ENCODE data around the gene HSDL2.
"Not testable (repeated sequence)": the region's sequence is repeated elsewhere in the genome, so short reads cannot be mapped to it uniquely, and the experiment has no call there.

Gene HSDL2

DNA sequence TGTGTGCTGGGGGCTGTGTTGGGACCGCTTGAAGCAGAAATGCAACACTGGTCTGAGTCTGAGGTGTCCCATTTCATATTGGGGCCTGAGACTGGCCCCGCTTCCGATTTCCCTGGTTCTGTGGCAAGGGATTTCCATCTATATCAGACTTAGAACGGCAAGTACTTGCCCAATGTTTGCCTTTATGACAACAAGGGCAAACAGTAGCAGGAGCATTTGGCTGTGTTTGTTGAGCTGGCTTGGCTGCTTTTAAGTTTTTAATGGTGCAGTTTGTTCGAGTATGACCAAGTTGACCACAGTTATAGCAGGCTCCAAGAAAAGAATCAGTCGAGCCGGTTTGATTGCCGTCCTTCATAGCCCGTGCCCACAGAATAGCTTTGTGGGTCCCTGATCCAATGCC lies 17.0 kb downstream of the HSDL2 start:
- DNase-seq (ENCODE audit: low read depth, low spot score): no peak

DNA sequence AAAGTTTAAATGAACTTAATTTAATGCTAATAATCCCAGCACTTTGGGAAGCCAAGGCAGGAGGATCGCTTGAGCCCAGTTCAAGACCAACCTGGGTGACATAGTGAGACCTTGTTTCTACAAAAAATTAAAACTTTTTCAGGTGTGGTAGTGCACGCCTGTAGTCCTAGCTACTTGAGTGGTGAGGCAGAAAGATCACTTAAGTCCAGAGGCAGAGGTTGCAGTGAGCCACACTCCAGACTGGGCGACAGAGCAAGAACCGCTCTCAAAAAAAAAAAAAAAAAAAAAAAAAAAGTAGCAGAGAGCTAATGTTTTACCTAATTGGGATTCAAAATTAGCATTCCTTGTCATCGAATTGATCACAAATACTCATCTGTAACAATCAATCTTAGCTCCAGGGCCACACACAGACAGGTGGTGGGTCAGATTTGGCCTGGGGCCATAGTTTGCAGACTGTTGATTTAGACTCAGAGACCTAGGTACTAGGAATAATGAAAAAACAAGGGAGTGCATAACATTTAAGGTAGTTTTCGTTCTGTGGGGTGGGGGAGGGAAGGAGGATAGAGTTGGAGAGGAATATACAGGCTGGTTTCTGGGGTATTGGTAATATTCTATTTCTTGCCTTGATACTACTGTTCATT lies 21.4 kb downstream of the HSDL2 start:
- DNase-seq (ENCODE audit: low read depth, low spot score): no peak

DNA sequence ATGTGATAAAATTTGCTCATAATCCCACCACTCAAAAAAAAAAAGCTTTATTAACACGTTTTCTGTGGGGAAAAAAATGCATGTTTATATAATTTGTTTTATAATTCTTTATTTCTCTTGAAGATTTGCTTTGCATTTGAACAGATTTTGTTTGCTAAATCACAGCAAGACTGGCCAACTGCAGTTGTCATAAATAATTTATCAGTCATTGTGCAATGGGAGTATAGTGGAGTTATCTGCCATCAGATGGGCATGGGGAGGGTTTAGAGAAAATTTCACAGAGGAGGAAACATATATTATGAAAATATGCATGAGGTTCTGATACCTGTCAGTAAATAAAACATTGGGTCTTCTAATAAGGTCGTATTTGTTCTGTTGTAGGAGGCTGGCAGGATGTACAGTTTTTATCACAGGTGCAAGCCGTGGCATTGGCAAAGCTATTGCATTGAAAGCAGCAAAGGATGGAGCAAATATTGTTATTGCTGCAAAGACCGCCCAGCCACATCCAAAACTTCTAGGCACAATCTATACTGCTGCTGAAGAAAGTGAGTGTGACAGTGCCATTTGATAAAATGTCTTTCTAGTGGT lies 23.8 kb downstream of the HSDL2 start:
- DNase-seq (ENCODE audit: low read depth, low spot score): no peak

DNA sequence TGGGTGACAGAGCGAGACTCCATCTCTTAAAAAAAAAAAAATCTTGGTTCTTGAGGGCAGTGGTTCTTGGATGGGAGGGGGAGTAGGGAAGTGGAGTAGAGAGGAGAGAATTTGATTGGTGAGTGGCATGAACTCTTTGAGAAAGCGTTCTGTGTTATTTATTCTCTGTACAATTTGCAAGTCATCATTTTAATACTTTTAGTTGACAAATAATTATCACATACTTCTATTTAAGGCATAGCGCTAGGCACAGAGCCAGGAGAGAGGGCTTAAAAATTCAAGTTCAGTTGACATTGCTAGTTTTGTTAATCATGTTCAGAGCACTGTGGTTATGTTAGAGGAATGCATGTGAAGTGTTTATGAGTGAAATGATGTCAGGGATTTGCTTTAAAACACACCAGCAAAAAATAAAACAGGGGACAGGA lies 24.6 kb downstream of the HSDL2 start:
- DNase-seq (ENCODE audit: low read depth, low spot score): no peak

DNA sequence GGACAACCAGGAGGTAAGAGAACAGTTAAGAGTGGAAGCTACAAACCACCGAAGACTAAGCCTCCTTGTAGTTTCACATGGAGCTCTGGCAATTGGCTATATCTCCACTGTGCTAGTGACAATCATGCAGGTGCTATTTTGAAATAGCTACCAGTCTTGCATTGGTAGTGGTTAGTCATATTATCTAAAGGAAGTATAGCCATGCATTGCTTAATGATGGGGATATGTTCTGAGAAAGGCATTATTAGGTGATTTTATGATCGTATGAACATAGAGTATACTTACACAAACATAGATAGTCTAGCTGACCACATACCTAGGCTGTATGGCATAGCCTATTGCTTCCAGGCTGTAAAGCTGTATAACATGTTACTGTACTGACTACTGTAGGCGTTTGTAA lies 28.4 kb downstream of the HSDL2 start:
- DNase-seq (ENCODE audit: low read depth, low spot score): no peak

DNA sequence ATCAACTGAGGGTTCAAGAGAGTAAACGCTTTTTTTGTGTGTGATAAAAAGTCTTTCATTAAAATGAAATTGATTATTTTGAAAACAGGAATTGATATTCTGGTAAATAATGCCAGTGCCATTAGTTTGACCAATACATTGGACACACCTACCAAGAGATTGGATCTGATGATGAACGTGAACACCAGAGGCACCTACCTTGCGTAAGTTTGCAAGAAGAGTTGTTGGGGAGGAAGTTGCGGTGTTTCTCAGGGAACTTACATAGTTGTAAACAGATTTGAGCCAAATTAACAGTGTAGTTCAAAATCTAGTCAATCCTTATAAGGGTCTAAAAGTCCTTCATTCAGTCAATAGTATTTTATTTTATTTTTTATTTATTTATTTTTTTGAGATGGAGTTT lies 28.9 kb downstream of the HSDL2 start:
- DNase-seq (ENCODE audit: low read depth, low spot score): no peak

DNA sequence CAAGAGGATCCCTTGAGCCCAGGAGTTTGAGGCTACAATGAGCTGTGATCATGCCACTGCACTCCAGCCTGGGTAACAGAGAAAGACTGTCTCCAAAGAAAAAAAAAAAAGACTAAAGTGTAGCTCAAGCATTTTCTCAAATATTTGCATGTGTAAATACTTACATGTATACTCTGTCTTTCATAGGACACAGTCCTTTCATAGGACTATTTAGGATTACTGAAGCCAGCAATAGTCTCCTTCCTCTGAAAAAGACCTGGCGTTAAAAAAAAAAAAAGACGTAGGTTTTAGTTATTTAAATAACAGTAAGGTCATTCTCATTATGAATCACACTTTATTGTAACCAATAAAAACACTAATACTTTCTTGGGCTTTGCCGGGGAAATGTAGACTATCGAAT lies 29.9 kb downstream of the HSDL2 start:
- no peak for DNase-seq (ENCODE audit: low read depth, low spot score)

DNA sequence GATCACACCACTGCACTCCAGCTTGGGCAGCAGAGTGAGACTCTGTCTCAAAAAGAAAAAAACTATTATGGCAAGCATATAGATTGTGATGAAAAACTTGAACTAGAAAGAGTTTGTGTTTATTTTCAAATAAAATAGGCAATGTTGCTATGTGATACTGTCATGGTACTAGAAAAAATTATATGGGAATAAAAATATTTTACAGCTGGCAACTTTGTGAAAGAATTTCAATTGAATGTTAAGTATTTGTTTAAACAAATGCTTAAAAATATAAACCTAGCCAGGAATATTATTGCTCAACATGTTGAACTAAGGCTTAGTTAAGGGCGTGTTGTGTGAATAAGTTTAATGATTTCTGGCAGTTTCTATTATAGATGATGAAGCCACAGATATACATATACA lies 31.7 kb downstream of the HSDL2 start:
- no peak for DNase-seq (ENCODE audit: low read depth, low spot score)

DNA sequence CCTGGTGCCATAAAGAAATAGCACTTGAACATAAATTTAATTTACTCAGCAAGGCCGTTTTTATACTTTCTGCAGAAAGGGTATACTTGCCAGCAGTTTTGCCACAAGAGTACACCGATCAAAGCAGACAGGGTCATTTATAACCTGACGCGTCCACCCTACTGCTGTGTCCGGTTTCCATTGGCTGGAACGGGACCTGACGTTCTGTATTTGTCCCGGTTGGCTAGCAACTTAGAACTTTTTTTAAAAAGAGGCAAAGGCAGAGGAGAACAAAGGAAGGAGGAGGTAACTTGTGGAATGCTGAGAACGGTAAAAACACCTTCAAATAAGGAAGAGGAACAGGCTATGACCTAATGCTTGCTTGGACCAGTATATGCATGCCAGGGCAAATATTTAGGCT lies 33.8 kb downstream of the HSDL2 start:
- not testable (repeated sequence) for DNase-seq (ENCODE audit: low read depth, low spot score)

DNA sequence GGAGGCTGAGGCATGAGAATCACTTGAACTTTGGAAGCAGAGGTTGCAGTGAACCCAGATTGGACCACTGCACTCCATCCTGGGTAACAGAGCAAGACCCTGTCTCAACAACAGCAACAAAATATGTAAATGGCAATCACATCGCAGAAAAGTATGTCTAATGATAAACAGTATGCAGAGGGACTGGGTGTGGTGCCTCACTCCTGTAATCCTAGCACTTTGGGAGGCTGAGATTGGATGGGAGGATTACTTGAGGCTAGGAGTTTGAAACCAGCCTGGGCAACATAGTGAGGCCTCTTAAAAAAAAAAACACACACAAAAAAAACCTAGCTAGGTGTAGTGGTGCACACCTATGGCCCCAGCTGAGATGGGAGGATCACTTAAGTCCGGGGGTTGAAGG lies 40.3 kb downstream of the HSDL2 start:
- DNase-seq (ENCODE audit: low read depth, low spot score): no peak

DNA sequence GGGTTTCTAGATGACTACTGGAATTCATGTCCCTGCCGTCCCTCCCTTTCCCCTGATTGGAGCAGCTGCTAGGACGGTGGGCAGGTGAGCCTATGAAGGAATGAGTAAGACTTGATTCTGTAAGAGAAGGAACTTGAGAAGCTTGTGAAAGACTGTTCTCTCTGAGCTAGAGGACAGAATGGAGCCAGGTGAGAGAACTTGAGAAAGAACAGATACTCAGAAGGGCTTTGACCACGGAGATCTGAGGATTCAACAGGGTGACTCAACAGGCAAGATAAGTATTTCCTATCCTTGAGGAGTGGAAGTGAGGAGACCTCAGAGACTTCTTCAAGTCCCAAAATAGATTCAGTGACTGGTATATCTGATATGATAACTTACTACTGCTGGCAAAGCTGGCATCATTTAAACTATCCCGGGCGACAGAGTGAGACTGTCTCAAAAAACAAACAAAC lies 41.9 kb downstream of the HSDL2 start:
- no peak for DNase-seq (ENCODE audit: low read depth, low spot score)

DNA sequence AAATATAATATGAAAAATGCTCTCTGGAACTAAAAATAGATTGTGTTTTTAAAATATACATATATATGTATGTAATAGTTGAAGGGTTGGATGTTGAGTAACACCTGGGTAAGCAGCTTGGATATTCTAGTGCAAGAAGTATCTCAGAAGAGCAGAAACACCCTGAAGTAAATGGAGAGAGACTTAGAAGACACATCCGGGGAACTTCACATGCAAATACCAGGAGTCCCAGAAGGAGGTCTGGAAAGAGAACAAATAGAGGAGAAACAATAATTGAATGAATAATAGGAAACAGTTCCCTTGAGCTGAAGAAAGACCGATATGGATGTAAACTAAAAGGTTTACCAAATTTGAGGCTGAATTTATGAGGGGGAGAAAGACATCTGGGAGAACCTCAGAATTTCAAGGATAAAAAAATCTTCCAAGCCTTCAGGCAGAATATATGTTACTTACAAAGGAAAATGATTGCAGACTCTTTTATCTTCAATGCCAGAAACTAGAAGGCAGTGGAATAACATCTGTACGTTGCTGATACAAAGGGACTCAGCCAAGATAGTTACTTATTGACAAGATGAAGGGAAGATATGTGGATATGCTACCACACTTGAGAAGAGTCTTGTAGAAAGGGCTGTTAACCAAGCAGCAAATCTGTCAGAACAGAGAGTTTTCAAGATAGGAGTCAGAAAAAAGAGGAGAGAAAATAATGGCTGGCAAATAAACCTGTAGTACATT lies 42.7 kb downstream of the HSDL2 start:
- DNase-seq (ENCODE audit: low read depth, low spot score): no peak

DNA sequence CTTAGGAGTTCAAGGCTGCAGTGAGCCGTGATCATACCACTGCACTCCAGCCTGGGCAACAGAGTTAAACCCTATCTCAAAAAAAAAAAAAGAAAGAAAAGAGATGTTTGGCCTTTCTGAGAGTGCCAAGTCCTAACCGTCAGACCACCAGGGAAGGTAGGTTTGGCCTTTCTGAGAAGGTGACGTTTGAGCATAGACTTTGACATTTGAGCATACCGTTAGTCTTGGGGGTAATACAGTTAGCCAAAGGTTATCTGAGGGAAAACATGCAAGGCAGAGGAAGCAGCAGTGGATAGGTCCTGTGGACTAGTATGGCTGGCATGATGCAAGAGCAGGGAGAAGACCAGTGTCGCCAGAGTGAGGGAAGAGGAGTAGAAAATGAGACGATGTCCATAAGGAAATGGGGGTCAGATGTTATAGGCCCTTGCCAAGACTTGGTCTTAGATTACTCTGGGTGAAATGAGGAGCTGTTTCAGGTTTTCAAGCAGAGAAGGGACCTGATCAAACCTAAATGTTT lies 50.2 kb downstream of the HSDL2 start:
- no peak for DNase-seq (ENCODE audit: low read depth, low spot score)

DNA sequence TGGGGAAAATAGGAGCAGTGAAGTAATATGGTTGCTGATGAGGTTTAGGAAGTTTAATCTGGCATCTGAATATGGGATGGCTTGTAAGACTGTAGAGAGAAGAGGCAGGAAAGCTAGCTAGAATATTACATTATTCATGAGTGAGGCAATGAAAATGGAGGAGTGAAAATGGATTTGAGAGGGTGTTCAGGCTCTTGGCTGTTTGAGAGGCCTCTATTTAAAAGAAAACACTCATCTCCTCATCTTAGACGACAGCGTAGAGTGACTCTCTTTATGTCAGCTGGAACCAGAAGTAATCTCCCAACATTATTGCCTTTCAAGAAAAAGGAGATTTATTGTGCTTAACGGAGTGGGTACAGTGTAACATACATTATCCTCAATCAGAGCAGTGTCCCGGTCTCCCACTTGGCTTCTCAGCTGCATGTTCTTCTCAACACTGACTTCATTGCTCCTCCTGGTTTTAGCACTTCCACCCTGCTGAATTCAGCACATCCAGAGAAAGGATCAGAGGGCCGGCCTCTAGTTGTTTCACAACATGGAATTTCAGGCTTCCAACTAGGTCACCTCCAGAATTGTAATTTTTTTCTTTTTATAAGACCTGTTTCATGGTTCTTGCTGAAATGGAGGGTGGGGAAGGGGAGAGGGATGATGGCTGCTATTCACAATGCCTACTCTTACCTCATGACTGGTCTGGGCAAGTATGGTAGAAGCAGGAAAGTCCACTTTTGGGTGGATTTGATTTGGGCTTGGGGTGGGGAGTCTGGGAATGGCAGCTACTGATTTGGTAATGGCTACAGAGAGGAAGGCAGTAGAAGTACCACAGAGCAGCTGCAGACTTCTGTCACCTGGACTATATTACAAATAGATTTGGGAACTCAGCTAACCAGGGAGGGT lies 53.8 kb downstream of the HSDL2 start:
- no peak for DNase-seq (ENCODE audit: low read depth, low spot score)

DNA sequence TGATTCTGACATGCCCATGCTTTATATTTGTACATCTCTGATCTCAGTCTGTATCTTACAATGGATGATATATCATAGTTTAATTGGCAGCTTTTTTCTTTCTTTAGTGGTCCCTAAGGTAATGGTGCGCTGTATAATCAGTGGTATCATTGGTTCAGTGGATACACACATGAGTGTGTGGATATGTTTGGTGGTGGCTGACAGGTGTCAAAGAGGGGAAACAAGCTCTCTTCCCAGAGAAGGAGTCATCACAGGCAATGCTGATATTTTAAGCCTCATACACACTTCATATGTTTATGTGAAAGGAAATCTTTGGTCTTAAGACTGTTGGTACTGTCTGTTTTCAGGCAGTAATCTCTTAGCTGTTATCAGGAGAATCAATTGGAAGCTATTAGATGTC lies 54.6 kb downstream of the HSDL2 start:
- DNase-seq (ENCODE audit: low read depth, low spot score): no peak

DNA sequence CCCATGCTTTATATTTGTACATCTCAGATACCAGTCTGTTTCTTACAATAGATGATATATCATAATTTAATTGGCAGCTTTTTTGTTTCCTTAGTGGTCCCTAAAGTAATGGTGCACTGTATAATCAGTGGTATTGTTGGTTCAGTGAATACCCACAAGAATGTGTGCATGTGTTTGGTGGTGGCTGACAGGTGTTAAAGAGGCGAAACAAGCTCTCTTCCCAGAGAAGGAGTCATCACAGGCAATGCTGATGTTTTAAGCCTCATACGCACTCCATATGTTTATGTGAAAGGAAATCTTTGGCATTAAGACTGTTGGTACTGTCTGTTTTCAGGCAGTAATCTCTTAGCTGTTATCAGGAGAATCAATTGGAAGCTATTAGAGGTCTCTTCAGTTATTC lies 57.5 kb downstream of the HSDL2 start:
- DNase-seq (ENCODE audit: low read depth, low spot score): no peak

DNA sequence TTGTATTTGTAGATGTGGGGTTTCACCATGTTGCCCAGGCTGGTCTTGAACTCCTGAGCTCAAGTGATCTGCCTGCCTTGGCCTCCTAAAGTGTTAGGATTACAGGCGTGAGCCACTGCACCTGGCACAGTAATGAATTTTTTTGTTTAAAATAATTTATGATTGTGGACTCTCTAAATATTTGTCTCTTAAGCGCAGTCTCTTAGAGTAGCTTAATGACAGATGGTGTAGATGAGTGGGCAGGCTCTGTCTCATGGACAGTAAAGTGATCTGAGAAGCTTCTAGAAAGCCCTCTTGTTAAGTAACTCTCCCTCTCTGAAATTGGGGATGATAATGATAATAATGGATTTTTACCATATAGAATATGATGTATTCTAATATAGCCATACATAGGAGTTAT lies 59.3 kb downstream of the HSDL2 start:
- DNase-seq (ENCODE audit: low read depth, low spot score): no peak

DNA sequence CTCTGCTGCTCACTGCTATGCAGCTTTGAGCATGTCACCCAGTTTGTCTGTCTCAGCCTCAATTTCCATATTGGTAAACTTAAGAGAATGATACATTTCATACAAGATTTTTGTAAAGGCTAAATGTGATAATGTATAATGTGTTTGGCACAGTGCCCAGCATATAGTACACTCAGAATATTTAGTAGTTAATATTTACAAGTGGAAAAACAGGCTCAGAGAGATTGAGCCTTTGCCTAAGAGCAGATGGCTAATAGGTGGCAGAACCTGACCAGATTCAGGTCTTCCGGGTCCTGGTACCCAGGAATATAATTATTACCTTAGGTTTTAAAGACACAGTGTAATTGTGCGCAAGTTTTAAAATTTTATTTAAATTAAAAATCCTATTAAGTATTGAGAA lies 59.9 kb downstream of the HSDL2 start:
- DNase-seq (ENCODE audit: low read depth, low spot score): no peak

DNA sequence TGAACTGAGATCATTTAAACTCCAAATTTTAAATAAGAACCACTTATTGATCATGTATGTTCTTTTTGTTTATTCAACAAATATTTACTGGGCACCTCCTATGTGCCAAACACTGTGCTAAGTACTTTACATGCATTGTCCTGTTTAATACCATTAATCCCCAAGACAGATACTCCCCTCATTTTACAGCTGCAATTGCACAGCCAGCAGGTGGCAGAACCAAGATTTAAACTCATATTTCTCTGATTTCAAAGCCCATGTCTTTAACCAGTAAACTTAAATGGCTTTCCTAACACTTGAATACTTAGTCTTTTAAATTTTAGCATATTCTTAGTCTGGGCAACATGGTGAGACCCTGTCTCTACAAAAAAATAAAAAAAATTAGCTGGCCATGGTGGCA lies 63.3 kb downstream of the HSDL2 start:
- DNase-seq (ENCODE audit: low read depth, low spot score): no peak

DNA sequence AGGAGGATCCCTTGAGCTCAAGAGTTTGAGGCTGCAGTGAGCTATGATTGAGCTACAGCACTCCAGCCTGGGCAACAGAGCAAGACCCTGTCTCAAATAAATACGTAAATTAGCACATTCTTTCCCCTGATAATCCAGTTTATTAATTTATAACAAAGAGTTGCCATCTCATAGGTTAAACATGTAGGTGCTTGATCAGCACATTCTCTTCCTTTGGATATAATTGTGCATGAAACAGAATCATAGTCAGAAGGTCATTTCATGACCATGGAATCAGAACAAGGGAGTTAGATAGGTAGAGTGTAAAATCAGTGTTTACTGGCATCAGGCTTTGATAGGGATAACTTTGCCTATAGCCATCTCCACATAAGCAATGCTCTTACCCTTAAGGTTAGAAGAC lies 63.7 kb downstream of the HSDL2 start:
- DNase-seq (ENCODE audit: low read depth, low spot score): no peak

DNA sequence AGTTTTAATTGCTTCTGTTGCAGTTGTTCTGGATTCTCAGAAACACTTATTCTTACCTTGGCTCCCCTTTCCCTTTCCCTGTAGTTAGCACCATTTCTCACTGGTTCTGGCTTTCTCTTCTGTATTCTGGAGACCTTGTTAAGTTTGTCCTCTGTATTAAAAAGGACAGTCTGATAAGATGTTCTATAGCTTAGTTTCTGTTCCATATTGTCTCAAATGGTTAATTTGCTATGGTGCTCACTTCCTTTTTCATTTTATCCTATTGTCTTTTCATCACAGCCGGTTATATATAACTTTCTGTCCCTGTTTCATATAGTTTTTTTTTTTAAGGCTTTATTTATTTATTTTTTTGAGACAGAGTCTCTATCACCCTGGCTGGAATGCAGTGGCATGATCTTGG lies 65.3 kb downstream of the HSDL2 start:
- DNase-seq (ENCODE audit: low read depth, low spot score): no peak

DNA sequence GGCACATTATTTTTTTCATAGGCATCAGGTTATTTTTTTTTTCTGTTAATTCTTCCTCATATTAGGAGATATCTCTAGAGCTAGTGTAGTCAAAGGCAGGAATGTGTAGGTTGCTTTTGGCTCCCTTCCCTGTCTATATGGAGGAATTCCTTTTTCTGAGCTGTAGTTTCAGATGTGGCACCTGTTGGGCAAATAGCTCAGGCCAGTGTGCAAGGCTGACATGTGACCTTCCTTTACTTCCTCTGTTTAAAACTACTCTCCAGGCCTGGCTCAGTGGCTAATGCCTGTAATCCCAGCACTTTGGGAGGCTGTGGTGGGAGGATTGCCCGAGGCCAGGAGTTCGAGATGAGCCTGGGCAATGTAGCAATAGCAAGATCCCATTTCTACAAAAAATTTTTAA lies 66.2 kb downstream of the HSDL2 start:
- DNase-seq (ENCODE audit: low read depth, low spot score): no peak

Data from activated naive CD8-positive, alpha-beta T cell treated with anti-CD3 and anti-CD28 coated beads, Interleukin-2, amount 50 U/mL, for 16 hours (primary cell).